Liver (tissue), 9 donors: Measurements from ENCODE around the gene FAHD2A. TPM values are rescaled to one million over a fixed set of nuclear protein-coding genes. Genes with fewer than 3 reads are reported as not detected.

ENCODE experiments used
- DNase-seq: peaks from one replicate; pipeline ENCODE4 v3.0.0-alpha.2; 2017; ENCODE audit warnings: low spot score
- H3K27ac ChIP-seq, 2 donors: one replicate each; pipeline ENCODE4 v1.7.0; 2013; ENCODE audit warnings: inconsistent platforms in 2 of 2, low read length in 2 of 2, control low read depth in 1 of 2, low read depth in 1 of 2, mild to moderate bottlenecking in 1 of 2
- H3K27me3 ChIP-seq, 4 donors: one replicate each; pipeline versions ENCODE4 v1.6.1 to v1.7.0; 2013; ENCODE audit warnings: low read length in 3 of 4, inconsistent platforms in 1 of 4, mild to moderate bottlenecking in 1 of 4, moderate library complexity in 1 of 4; ENCODE audit not compliant: control insufficient read depth in 4 of 4, insufficient read depth in 4 of 4
- H3K36me3 ChIP-seq, 4 donors: one replicate each; pipeline versions ENCODE4 v1.6.1 to v1.7.0; 2013; ENCODE audit warnings: low read length in 3 of 4, mild to moderate bottlenecking in 3 of 4, low read depth in 1 of 4, moderate library complexity in 1 of 4; ENCODE audit not compliant: control insufficient read depth in 4 of 4, insufficient read depth in 3 of 4
- H3K4me1 ChIP-seq, 4 donors: one replicate each; pipeline versions ENCODE4 v1.6.1 to v1.7.0; 2013; ENCODE audit warnings: low read length in 3 of 4, mild to moderate bottlenecking in 3 of 4, moderate library complexity in 1 of 4; ENCODE audit not compliant: control insufficient read depth in 4 of 4, insufficient read depth in 4 of 4
- H3K4me3 ChIP-seq, 3 donors: one replicate each; pipeline versions ENCODE4 v1.6.1 to v1.7.0; 2013; ENCODE audit warnings: low read length in 3 of 3, control low read depth in 1 of 3, low read depth in 1 of 3, mild to moderate bottlenecking in 1 of 3
- H3K9ac ChIP-seq, 2 donors: one replicate each; pipeline ENCODE4 v1.7.0; 2013; ENCODE audit warnings: low read length in 2 of 2, mild to moderate bottlenecking in 2 of 2, moderate library complexity in 2 of 2, control low read depth in 1 of 2, low read depth in 1 of 2
- H3K9me3 ChIP-seq, 4 donors: one replicate each; pipeline versions ENCODE4 v1.6.1 to v1.7.0; 2013; ENCODE audit warnings: low read length in 3 of 4; ENCODE audit not compliant: control insufficient read depth in 4 of 4
- EGR1 ChIP-seq, 2 donors: IDR thresholded peaks; 2 replicates each; pipeline ENCODE4 v1.6.1; 2016 to 2018; ENCODE audit warnings: antibody characterized with exemption in 2 of 2, low read depth in 2 of 2
- FOXA1 ChIP-seq: IDR thresholded peaks from 2 replicates; pipeline ENCODE4 v1.6.1; 2016; ENCODE audit warnings: antibody characterized with exemption
- GABPA ChIP-seq, 2 donors: IDR thresholded peaks in 1 of 2; conservative IDR thresholded peaks in 1 of 2; 2 replicates each; pipeline ENCODE4 v1.6.1; 2016; ENCODE audit warnings: antibody characterized with exemption in 2 of 2, mild to moderate bottlenecking in 1 of 2, moderate library complexity in 1 of 2
- HNF4A ChIP-seq, 2 donors: conservative IDR thresholded peaks; 2 replicates each; pipeline ENCODE4 v1.6.1; 2016; ENCODE audit warnings: antibody characterized with exemption in 2 of 2, mild to moderate bottlenecking in 2 of 2
- HNF4G ChIP-seq: IDR thresholded peaks from 2 replicates; pipeline ENCODE4 v1.6.1; 2016; ENCODE audit warnings: antibody characterized with exemption
- RAD21 ChIP-seq, 2 donors: IDR thresholded peaks; 2 replicates each; pipeline ENCODE4 v1.6.1; 2016; ENCODE audit warnings: antibody characterized with exemption in 2 of 2, mild to moderate bottlenecking in 2 of 2
- RXRA ChIP-seq, 2 donors: IDR thresholded peaks; 2 replicates each; pipeline ENCODE4 v1.6.1; 2017 to 2018; ENCODE audit warnings: antibody characterized with exemption in 2 of 2, mild to moderate bottlenecking in 1 of 2
- SP1 ChIP-seq: IDR thresholded peaks from 2 replicates; pipeline ENCODE4 v1.6.1; 2018; ENCODE audit warnings: antibody characterized with exemption, mild to moderate bottlenecking
- TAF1 ChIP-seq: conservative IDR thresholded peaks from 2 replicates; pipeline ENCODE4 v1.6.1; 2016; ENCODE audit warnings: antibody characterized with exemption, mild to moderate bottlenecking
- YY1 ChIP-seq: IDR thresholded peaks from 2 replicates; pipeline ENCODE4 v1.6.1; 2016; ENCODE audit warnings: antibody characterized with exemption, mild to moderate bottlenecking
- WGBS: extraction: QIAGEN DNeasy Blood & Tissue Kit; methylation state at CpG from one replicate; pipeline ENCODE4 v1.1.7; 2013; 5-methylcytosine and 5-hydroxymethylcytosine counted together
- polyA plus RNA-seq, 2 donors: library from polyadenylated mRNA; stranded (reverse) in 1 of 2; unstranded in 1 of 2; fragments of 200-250 nt in 1 of 2; fragments of >200 nt in 1 of 2; fragmentation: Nextera tagmentation in 1 of 2; extraction: Ambion mirVana in 1 of 2; gene quantifications; one replicate each; pipeline versions ENCODE4 v1.2.1 to v1.2.3, GENCODE V29; 2013 to 2015
- total RNA-seq, 2 donors: library from RNA; depleted of rRNA; stranded (reverse); fragments of >200 nt; gene quantifications; one replicate each; pipeline ENCODE4 v1.2.3, GENCODE V29; 2014
- TF ChIP-seq, protein P1 (sequence below): IDR thresholded peaks from 2 replicates; pipeline ENCODE4 v1.6.1; 2016; ENCODE audit warnings: antibody characterized with exemption
- donor health status: healthy.
- donor health status: healthy.
- donor health status: healthy.
- donor health status: healthy.
- donor health status: healthy.

FAHD2A gene
- total and polyA plus RNA-seq, 4 donors, result 20.1 to 105 (median 69.3) TPM

DNA sequence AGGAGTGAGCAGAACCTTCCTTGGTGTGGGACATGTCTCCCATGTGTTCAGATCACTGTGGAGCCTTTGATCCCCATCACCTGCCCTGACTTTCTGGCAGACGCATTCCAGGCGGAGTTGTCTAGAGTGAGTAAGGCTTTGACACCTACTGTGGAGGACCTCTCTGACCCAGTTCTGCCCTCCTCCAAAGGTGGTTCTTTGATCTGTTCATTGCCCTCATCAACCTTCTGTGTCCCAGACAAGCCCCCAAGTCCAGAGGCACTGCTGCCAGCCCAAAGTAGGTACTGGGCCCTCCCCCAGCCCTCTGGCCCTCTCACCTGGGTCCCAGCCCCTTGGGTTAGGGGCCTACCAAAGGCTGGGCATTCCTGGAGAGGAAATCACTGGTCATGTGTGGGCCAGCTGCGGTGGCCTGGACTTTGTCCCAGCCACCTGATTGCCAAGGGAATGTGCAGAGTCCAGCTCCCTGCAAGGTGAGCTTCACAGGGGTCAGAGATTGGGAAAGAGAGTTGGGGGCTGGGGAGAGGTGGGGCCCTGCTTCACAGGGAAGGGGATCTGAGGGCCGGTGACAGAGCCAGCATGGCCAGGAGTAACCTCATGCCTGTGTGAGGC is 12.1 kb upstream of the FAHD2A start (continued):
- TF ChIP-seq, protein P1, sequence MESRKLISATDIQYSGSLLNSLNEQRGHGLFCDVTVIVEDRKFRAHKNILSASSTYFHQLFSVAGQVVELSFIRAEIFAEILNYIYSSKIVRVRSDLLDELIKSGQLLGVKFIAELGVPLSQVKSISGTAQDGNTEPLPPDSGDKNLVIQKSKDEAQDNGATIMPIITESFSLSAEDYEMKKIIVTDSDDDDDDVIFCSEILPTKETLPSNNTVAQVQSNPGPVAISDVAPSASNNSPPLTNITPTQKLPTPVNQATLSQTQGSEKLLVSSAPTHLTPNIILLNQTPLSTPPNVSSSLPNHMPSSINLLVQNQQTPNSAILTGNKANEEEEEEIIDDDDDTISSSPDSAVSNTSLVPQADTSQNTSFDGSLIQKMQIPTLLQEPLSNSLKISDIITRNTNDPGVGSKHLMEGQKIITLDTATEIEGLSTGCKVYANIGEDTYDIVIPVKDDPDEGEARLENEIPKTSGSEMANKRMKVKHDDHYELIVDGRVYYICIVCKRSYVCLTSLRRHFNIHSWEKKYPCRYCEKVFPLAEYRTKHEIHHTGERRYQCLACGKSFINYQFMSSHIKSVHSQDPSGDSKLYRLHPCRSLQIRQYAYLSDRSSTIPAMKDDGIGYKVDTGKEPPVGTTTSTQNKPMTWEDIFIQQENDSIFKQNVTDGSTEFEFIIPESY, result no peak
- TF ChIP-seq RXRA (IDR thresholded peaks at IDR 0.05) (peak; percentile 94 to 96), FOXA1 (no peak), EGR1 (IDR thresholded peaks at IDR 0.05; ENCODE audit: low read depth in 2 of 2) (peak in 1 of 2 donors; percentile 50), HNF4G (peak; percentile 99), YY1 (peak; percentile 77)

DNA sequence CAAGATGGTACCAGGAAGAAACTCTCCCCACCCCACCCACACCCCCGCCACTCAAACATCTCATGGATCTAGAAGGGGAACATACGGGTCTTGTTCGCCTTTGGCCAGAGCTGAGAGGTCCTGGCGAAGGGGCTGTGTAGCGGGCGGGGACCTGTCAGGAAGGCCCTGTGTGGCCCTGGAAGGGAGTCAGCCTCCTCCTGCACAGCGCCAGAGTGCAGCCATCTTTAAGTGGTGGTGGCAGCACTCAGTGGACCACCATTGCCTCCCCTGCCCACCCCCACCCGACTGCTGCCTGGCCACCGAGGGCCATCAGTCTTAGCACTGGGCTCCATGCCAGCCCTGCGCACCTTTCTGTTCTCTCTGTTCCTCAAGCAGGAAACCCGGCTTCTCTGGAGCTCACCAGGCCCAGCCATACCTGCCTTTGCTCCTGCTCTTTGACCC is 11.6 kb upstream of the FAHD2A start:
- DNase-seq, result no peak

DNA sequence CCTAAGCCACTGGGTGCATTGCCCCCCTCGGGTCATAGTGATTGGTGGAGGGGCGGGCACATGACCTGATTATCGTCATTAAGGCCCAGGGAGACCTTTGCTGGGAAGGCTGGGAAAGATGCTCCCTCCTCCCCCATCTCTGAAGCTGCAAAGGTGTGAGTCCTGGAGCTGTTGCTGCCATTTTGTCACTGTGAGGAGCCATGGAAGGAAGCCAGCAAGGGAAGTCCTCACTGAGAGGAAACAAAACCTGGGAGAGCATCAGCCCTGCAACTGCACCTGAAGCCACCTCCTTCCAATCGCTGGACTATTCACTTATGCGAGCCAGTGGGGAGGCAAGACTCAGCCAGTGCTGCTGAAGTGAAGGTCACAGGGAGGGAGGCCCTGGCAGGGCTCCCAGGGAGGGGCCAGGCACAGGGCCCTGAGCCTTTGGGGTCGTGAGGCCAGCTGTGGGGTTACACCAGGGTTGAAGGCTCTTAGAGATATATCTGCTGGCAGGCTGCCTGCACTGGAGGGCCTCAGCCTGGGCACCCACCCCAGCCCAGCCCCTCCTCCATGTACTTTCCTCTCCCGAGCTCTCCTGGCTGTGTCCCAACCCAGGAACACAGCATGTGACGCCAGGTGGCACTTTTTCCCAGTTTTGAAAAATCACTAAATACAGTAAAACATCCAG is 10.7 kb upstream of the FAHD2A start:
- DNase-seq, result peak; percentile 76
- TF ChIP-seq YY1 (peak; percentile 26), RAD21 (IDR thresholded peaks at IDR 0.05) (peak in 1 of 2 donors; percentile 34), EGR1 (IDR thresholded peaks at IDR 0.05; ENCODE audit: low read depth in 2 of 2) (no peak), GABPA (IDR thresholded peaks at IDR 0.05 in 1 of 2, conservative IDR thresholded peaks at IDR 0.05 in 1 of 2) (no peak), HNF4A (conservative IDR thresholded peaks at IDR 0.05) (peak; percentile 66 to 67), RXRA (IDR thresholded peaks at IDR 0.05) (peak; percentile 73 to 79), SP1 (peak; percentile 44)
- TF ChIP-seq, protein P1, result no peak
- Histone ChIP-seq H3K27ac (peak overlapping the region; percentile 63 to 88), H3K9ac (peak overlapping the region in 1 of 2 donors; percentile 46), H3K27me3 (no peaks in the 10 kb centered on the region), H3K9me3 (no peaks in the 10 kb centered on the region), H3K4me1 (peaks cover 21 to 53% (median 47%) of the 10 kb centered on the region in 4 donors), H3K36me3 (no peaks in the 10 kb centered on the region), H3K4me3 (no peak overlapping the region)
- WGBS, result 36% methylated on average over 8 of the region's 8 CpGs

More for the DNA sequence above, 11.6 kb upstream of the FAHD2A start:
- Histone ChIP-seq H3K4me1 (peaks cover 21 to 59% (median 52%) of the 10 kb centered on the region in 4 donors), H3K9me3 (no peaks in the 10 kb centered on the region), H3K27ac (peak overlapping the region; percentile 63 to 88), H3K27me3 (no peaks in the 10 kb centered on the region), H3K4me3 (no peak overlapping the region), H3K9ac (no peak overlapping the region), H3K36me3 (no peaks in the 10 kb centered on the region)
- WGBS, result 60% methylated on average over 11 of the region's 11 CpGs
- no peak for TF ChIP-seq TAF1
- TF ChIP-seq YY1, result peak; percentile 8
